HG03342 (cell line): ENCODE results near the gene FOXQ1.
"Not testable (repeated sequence)": the region's sequence is repeated elsewhere in the genome, so short reads cannot be mapped to it uniquely, and the experiment has no call there.

Experiments used
- ATAC-seq: cut with Tn5 transposase; IDR thresholded peaks from one replicate; pipeline ENCODE4 v1.9.1; 2021; ENCODE audit warnings: mild to moderate bottlenecking, moderate library complexity; ENCODE audit not compliant: unreplicated experiment

FOXQ1 gene

DNA sequence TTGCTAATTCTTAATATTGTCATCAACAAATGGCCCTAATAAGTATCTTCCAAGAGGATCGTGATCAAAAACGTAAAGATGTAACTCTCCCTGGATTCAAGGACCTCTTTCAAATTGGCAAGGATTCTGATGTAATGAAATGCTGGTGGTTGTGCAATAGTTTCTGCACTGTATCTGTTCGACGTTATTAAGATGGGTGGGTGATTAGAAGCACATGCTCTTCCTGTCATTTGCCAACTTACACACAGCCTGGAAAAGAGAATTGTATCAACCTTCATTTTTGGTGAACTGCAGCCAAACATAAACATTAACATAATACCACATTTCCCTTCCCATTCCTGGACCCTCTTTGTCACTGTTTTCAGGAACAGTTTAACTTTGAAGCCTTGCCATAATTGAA is 9.8 kb downstream of the FOXQ1 start:
- ATAC-seq, result no peak

DNA sequence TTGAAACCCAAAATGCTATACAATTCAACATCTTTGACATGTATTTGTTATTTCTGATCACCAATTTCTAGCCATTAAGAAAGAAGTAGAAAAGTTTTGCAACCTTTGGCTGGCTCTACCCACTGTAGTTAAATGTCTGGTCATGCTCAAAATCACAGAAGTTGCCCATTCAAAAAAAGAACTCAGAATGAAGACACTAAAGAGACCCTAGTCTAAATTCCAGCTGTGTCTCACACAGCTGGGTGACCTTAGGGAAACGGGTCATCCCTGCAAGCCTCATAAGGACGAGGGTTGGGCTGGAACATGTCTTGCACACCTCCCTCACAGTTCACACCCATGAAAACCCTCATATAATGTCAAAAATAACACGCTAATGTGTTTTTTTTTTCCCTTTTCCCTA is 10.3 kb downstream of the FOXQ1 start:
- ATAC-seq, result no peak

DNA sequence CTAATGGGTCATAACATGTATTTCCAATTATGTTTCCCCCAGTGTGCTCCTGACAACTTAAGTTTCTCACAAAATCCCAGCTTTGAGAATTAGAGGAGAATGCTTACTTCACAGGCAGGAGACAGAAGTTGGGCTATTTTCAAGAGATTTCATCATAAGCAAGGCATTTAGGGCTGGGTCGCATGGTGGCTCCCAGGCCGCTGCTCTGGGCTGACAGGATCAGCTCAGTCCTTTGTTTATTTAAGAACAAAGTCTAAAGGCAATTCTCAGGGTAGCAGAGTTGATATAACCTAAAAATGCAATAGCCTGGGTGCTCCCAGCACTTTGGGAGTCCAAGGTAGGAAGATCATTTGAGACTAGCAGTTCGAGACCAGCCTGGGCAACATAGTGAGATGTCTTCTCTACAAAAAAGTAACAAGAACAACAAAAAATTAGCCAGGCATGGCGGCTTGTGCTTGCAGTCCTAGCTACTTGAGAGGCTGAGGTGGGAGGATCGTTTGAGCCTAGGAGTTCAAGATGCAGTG is 10.9 kb downstream of the FOXQ1 start:
- no peak for ATAC-seq

DNA sequence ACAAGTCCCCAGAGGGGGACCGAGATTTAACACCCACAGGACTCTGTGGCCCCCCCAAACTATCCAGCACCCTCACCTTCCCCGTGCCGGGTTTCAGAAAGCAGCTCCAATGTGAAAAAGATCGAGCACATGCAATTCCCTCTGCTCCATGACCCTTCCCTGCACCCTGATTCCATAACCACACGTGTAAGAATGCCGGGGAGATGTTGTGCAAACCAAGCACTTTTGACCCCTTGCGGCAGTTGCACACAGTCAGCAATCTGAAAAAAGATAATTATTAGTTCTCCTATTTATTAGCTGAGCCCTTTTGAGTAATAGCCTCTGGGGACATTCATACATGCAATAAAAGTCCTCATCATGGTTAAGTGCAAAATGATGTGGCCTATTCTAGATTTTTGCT is 13.0 kb downstream of the FOXQ1 start:
- no peak for ATAC-seq

DNA sequence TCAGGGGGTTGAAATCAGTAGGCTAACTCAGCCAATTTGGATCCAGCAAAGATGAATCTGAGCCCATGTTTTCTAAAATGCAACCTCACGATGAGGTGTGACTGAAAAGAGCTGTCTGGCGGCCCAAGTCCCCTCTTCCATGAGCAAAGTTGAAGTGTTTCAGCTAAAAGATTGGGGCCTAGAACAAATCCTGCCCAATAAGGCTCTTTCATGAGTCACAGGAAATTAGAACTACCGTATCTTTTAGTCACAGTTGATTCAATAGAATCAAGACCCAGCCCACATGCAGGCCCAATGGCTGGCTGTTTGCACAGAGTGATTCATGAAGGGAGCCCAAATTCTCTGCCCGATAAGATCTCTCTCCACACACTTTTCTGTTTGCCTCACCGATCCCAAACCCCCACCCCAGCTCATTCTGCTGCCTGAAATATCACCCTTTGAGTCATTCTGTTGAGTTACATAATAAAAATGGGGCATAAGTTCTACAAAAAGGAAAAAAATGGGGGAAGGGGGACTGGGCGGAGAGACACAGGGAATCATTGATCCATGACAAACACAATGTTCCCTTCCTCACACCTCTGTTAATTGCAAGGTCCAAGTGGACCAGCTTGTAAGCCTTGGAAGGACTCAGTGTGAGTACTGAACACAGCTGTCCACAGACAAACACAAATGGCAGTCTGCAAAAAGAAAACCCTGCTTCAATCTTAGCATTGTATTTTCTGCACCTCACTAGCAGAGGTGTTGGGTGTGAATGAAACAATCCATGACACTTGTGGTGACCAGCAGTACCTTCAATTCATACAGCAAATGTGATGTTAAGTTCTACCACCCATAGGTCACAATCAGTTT is 13.8 kb downstream of the FOXQ1 start:
- ATAC-seq, result no peak

DNA sequence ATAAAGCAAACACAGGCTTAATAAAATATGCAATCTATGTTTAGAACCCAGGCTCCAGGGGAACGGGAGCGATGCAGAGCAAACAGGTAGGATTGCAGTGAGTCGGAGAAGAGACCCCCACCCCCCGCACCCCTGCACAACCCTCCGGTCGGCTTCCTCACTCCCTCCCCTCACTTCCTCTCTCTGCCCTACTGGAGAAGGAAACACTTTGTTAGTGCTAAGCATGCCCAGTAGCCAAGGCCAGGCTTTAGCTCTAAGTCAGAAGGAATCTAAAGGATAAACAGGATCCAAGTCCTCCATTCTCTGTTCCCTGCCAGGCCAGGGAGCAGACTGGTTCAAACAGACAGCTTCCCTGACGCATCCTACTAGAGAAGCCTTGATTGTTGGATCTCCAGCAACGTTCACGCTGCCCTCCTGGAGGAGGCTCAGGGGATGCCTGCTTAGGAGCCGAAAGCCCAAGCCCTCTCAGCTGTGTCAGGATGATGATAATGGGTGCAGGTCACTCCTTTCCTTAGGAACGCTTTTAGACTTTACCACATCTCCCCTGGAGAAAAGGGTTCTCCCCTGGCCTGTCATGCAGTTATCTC is 14.7 kb downstream of the FOXQ1 start:
- ATAC-seq, result no peak

DNA sequence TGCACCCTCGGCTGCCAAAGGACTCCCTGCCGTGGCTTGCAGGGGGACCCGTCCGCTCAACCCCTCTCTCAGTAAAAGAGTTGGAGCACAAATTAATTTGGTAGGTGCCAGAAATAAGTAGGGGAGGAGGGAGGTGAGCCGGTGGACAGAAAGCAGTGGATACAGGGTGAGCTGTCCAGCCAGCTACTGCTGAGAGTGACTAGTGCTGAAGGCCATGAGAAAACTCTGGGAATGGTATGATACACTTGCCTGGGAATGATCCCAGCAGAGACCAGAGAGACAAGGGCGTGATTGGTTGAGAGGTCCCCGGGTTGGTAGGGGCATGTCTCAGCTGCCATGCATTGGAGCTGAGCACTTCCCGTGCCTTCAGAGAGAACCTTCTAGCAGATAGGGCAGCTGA is 15.7 kb downstream of the FOXQ1 start:
- ATAC-seq, result no peak

DNA sequence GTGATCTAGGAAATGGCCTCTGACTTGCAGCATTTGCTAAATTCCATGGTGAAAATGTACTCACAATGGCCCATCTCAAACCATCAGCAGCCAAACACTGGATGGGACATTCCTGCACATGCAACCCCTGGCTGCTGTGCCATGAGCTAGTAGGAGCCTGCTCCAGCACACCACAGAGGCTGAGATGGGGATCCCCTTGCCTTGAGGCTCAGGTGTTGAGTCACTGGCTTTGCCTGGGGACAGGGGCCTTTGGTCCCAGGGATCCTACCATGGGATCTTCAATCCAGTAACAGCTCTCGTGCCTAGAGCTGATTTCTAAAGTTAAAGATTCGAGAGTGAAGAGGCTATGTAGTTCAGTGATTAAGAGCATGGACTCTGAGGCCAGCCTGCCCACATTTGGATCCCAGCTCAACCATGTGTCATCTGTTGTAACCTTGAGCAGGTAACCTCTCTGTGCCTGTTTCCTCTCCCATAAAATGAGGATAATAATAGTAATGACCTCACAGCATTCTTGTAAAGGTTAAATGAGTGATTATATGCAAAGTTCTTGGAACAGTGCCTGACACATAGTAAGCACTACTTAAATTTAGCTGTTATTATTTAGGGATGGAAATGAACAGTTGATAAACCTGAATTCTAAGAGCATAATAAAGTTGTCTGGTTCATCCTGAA is 16.4 kb downstream of the FOXQ1 start:
- no peak for ATAC-seq

DNA sequence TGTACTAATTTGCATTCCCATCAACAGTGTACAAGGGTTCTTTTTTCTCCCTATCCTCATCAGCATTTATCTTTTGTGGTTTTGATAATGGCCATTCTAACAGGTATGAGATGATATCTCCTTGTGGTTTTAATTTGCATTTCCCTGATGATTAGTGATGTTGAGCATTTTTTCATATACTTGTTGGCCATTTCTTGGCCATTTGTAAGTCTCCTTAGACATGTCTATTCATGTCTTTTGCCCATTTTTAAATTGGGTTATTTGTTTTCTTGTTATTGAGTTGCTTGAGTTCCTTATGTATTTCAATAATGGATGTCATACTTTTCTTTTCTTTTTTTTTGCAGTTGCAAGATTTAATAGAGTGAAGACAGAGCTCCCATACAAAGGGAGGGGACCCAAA is 17.8 kb downstream of the FOXQ1 start:
- ATAC-seq, result no peak

DNA sequence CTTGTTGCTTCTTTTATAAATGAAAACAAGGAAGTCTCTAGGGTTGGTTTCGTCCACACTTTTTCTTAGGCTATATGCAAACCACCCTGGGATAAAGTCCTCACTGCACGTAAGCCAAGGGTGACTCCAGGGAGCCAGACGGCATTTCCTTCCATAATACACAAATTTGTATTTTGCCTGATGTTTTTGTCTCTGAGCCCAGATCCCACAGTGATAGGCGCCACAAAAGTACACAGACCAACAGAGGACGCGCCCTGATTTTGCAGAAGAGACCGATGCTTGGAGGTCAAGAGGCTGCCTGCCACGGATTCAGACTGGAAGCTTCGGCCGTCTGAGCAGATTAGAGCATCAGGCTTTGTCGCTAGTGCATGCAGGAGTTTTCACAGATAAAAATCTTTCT is 22.8 kb downstream of the FOXQ1 start:
- ATAC-seq, result no peak

DNA sequence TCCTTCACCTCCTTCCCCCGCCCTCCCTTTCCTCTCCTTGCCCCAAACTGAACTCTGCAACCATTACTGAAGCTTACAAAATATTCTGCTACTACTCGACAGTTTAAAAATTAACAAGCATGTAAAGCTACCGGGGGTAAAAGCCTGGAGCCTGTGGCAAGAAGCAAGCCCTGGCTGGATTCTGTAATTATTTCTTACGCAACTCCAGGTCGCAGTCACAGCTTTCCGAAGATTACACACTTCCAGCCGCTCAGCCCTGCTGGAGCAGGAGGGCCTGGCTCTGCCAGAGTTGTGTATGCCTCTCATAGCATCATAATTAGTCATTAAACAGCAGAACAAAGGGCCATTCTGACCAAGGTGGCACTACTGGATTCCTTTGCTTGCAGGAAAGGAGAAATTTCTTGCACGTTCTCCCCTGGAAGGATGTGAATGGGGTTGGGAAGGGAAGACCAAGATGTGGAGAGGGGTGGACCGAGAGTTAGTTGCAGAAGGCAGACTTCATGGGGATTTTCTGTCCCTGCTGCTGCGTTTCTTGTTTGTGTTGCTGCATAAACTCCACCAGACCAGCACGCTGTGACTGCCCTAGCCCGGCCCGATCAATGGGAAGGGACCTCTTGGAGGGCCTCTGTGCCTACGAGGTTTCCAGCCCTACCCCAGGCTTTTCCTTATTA is 23.6 kb downstream of the FOXQ1 start:
- no peak for ATAC-seq

DNA sequence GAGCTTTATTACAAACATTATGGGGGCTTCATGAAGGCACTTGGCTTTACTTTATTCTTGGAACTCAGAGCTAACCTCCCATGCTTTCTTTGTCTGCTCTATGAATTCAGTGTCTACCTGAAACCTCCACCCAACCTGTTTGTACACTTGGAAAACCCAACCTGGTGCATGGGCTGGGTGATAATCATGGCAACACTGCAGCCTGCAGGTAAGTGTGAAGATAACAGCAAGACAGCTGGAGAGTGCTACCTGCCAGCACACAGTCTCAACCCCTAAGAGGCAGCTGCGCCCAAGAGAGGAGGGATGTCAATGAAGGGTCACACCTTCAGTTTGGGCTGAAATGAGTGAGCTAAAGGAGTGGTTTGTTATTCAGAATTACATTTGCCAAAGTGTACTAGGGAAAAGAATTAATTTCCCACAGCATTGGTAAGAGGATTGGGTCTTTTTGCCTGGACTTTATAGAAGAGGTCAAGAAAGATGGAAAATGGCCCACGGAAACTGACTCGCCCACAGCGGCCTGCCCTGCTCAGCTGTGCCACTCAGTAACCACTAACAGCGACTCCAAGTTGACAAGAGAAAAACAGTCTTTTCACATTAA is 24.4 kb downstream of the FOXQ1 start:
- ATAC-seq, result no peak

DNA sequence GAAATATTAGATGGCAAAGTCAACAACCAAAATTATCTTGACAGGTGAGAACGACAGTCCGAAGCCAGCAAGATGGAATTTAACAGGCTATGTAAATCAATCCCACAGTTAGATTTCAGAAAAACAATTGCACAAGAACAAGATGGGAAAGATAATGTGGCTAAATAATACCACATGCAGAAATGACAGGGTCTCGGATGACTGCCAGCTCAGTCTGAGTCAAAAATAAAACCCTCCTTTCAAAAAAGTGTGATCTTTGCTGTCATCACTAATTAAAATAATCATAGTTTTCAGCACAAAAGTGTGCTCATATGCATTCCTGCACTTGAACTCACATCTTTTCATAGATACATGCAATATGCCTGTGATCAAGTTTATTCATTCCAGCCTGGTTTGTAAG is 25.9 kb downstream of the FOXQ1 start:
- ATAC-seq, result no peak

DNA sequence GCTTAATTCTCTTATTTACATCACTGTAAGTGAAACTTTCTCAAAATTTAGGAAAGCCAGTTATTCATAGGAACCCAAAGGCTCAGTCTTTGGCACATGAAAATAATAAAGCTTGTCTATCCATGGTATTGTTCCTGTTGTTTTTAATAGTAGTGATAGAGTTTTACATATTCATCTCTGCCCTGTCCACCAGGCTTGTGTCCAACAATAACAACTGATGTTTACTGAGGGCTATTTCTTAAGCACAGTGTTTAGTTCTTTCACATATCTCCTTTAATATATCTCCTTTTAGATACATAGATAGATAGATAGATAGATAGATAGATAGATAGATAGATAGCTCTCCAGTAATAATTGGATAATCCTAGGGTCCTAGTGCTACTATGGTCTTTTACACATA is 34.2 kb downstream of the FOXQ1 start:
- no peak for ATAC-seq

DNA sequence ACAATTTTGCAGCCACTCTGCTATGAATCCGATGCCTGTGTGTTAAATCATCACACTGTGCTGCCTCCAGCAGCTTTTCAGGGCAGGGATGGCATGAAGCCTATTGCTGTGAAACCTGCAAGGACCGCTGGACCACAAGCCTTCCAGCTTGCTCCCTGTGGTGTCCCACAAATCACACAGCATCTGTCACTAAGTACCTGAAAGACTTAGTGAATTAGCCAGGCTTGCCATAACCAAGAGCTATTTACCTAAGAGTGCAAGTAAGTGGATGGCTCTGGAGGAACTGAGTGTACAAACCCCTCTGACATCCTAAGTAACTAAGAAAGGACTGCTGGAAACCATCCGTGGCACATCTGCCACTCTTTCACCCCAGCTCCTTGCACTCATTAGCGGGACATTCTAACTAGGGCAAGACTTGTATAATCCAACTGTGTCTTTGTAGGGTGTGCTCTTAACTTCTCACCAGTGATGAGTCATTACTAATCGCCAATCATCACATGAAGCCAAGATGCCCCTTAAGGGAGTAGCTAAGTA is 34.7 kb downstream of the FOXQ1 start:
- ATAC-seq, result no peak

DNA sequence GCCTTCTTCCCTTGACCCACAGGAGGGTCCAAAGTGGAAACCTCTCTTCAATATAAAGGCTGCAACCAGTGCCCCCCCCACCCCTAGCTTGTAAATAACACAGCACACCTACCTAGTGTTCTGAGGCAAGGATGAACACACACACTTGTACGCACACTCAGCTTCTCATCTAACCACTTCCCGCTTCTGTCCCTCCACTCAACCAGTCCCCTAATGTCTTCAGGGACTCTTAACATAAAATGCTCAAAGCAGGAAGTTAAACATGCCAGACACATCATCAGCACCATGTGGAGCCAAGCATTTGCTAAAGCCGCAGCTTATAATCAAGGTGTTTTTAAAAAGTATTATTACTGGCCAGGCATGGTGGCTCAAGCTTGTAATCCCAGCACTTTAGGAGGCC is 35.3 kb downstream of the FOXQ1 start:
- ATAC-seq, result no peak

DNA sequence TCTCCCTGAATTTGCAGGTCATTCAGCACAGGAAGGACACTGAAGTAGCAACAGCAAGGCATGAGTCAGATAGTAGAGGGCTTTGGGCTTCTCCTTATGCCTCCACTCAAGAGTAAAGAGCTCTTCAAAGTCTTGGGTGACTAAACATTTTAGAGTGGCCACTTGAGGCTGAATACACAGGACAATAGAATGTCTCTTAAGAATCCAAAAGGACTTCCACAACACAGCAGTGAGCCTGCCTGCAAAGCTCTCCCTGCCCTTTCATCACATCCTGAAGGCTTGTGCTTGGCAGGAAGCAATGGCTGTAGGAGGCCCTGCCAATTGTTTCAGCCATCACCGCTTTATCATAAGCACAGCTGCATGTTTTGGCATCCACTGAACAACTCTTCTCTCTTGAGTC is 36.8 kb downstream of the FOXQ1 start:
- no peak for ATAC-seq

DNA sequence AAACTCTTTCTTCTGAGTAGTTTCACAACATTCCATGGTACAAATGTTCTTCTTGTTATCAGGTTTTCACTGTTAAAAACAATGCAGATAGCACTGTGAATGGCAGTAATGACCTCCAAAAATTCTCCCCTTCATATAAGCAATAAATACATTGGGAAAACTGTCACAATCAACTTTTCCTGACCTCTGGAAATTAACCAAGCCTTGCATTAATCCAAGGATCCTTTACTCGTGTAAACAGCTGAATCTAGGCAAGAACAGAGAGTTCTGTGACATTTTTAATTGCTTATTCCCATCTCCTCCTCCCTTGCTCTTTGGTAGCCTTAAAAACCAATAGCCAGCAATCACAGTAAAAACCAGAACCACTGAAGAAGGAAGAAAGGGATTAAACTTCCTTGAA is 37.8 kb downstream of the FOXQ1 start:
- no peak for ATAC-seq

DNA sequence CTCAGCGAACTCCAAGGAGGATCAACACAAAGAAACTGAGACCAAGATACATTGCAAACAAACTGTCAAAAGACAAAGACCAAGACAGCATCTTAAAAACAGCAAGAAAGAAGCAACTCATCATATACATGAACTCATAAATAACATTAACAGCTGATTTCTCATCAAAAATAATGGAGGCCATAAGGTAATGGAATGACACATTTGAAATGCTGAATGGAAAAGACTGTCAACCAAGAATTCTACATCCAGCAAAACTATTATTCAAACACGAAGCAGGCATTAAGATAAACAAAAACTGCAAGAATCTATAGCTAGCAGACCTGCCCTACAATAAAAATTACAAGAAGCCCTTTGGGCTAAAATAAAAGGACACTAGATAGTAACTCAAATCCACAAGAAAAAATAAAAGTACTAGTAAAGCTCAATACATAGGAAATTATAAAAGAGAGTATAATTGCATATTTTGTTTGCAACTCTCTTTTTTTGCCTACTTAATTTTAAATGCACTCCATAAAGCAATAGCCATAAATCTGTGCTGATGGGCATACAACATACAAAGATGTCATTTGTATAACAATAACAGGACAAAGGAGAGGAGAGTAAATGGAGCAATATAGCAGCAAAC is 39.6 kb downstream of the FOXQ1 start:
- no peak for ATAC-seq

DNA sequence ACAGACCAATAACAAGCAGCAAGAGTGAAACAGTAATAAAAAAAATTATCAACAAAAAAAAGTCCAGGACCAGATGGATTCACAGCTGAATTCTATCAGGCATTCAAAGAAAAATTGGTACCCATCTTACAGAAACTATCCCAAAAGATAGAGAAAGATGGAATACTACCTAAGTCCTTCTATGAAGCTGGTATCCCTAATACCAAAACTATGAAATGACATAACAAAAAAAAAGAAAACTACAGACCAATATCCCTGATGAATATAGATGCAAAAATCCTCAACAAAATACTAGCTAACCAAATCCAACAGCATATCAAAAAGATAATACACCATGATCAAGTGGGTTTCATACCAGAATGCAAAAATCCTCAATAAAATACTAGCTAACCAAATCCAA is 43.2 kb downstream of the FOXQ1 start:
- not testable (repeated sequence) for ATAC-seq
